ENCODE data around the gene DYNC1H1.
"Not testable (repeated sequence)": the region's sequence is repeated elsewhere in the genome, so short reads cannot be mapped to it uniquely, and the experiment has no call there.

The DYNC1H1 gene

DNA sequence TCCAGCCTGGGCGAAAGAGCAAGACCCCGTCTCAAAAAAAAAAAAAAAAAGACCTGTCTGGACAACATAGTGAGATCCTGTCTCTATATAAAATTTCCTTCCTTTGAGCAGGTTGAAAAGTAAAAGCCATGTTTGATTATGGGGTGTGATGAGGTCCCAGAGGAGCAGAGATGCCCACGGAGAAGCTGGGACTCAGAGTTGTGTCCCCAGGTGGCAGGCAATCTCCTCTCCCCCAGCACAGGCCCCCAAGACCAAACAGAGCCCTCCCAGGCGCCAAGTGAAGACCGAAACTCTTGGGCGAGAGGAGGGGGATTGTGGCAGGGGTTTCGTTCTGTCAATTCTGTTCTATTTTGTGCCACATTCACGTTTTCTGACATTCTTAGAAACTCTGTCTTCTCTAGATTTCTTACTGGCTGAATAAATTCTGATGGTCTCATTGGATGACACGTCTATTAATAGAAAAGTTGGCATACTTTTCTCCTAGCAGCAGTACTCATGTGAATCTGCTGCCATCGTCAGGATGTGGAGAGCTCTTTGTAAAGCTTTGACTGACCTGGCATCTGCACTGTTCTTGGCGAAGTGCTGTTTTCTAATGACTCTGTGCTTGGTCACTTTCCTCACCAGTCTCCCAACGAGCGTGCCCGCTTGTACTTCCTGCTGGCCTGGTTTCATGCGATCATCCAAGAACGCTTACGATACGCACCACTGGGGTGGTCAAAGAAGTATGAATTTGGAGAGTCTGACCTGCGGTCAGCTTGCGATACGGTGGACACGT, 79.1 kb downstream of the DYNC1H1 start:
- no peak for DNase-seq

- DNase-seq: no peak
Observed at GRCh38 chr14:102044566-102044965, 80.2 kb downstream of the DYNC1H1 start.

- DNase-seq: peak; percentile 23
Observed at GRCh38 chr14:102046337-102047278, 82.2 kb downstream of the DYNC1H1 start.

DNA sequence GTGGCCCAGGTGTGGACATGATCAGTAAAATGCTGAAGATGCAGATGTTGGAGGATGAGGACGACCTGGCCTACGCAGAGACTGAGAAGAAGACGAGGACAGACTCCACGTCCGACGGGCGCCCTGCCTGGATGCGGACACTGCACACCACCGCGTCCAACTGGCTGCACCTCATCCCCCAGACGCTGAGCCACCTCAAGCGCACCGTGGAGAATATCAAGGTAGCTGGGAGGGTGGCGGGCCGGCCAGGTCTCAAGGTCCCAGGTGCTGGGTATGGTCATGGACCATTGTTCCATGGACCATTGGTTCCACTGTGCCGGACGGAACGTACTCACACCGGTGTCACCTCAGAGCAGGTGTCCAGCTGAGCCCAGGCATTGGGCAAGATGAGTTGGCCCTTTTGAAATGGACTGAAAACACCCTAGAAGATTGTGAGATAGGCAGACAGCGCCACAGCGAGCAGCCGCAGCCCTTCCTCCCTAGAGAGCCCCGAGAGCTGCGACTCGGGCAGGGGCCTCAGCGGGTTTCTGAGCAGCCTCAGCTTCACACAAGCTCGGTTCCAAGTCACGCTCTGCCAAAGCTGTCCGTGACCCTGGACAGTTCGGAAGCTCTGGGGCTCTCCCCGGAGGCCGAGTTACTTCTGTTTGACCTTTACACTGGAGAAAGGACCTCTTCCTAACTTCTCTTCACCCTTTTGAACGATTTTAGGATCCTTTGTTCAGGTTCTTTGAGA, 83.6 kb downstream of the DYNC1H1 start:
- DNase-seq: no peak

GRCh38 chr14:102049258-102050025, 85.1 kb downstream of the DYNC1H1 start:
- no peak for DNase-seq

- DNase-seq: no peak
Observed at GRCh38 chr14:102050026-102050405, 85.6 kb downstream of the DYNC1H1 start.

GRCh38 chr14:102050625-102051024, 86.3 kb downstream of the DYNC1H1 start:
- no peak for DNase-seq

DNA sequence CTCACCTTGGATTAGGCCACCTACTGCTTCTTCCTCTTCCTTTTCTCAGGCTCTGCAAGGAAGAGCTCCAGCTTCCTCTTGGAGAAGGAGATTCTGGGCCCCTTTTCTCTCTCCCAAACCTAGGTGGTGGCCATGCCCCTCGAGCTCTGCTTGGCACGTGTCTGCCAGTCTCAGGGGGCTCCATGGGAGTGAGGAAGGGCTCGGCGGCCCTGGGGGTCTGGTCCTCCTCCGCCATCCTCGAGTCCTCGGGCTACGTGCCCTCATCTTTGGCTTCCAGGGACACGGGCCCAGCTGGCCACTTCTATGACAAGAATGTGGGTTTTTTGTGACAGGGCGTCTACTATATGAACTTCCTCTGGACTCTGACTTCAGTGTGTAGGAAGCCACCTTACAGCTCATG, 88.1 kb downstream of the DYNC1H1 start:
- DNase-seq: no peak

DNA sequence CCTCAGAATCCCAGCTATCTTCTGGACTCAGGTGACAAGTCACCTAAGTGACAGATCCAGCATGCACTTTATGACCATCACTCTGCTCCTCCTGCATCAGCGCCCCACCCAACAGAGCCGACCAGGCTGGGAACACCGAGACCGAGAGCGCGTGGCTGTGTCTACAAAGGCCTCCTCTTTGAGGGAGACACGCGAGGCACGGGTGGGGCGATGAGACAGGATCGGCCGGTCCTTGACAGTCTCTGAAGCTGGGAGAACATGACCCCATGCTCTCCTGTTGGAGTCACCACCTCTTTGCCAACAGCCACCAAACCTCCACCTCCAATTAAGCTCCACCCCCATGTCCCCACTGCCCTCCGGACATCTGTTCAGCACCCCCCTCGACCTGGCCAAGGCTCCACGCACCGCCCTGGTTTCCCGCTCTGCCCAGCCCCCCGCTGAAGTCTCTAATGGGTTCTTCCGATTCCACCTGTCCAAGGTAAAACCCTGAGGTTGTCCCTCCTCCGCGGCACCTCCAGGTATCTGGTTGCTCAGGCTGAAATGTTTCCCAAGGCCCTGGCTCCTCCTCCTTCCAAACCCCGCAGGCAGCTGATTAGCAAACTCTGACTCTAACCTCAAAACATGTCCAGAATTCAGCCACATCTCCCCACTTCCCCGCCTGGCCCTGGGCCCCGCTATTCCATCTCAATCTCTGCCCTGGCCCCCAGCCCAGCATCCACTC, 91.0 kb downstream of the DYNC1H1 start:
- DNase-seq: no peak

- DNase-seq: no peak
Observed at GRCh38 chr14:102056694-102057442, 92.5 kb downstream of the DYNC1H1 start.

- DNase-seq: peak; percentile 29
Observed at GRCh38 chr14:102057480-102058114, 93.2 kb downstream of the DYNC1H1 start.

GRCh38 chr14:102058146-102058545, 93.8 kb downstream of the DYNC1H1 start:
- no peak for DNase-seq

- no peak for DNase-seq
Observed at GRCh38 chr14:102058961-102059360, 94.6 kb downstream of the DYNC1H1 start.

DNA sequence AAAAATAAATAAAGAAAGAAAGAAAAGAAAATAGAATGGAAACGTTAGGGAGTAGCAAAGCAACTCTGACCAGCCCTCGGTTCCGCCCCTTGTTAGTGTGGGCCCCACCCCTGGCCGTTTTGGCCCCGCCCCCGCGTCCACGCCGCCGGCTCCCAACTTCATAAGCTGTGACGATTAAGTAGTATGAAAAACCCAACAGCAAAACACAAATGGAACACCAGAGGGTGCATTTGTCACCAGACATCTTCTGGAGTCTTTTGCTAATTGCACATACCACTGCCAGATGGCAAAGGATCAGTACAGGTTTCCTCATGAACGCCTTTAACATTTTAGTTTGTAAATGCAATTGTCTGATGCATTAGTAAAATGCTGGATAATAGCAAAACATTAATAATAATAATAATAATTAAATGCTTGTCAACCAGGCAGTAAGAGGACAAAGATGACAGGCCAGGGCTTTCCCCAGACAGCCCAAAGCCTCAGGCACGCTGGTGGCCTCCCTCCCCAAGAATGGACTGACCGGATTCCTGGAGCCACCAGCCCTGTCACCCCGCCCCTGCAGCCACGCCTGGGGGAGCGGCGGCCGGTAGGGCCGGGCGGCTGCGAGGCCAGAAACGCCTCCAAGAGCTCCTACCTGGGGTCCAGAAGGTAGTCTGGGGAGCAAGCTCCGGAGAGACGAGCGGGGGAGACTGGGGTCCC, 98.9 kb downstream of the DYNC1H1 start:
- DNase-seq: peak; percentile 86

GRCh38 chr14:102063808-102064429, 99.5 kb downstream of the DYNC1H1 start:
- no peak for DNase-seq

DNA sequence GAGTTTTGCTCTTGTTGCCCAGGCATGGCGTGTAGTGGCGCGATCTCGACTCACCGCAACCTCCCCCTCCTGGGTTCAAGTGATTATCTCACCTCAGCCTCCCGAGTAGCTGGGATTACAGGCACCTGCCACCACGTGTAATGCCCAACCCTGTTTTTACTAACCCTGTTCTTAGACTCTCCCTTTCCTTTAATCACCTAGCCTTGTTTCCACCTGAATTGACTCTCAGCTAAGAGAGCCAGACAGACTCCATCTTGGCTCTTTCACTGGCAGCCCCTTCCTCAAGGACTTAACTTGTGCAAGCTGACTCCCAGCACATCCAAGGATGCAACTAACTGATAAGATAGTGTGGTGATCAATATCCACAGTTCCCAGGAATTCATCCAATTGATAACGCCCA, 100.2 kb downstream of the DYNC1H1 start:
- not testable (repeated sequence) for DNase-seq

GRCh38 chr14:102066041-102066451, 101.7 kb downstream of the DYNC1H1 start:
- DNase-seq: no peak

DNA sequence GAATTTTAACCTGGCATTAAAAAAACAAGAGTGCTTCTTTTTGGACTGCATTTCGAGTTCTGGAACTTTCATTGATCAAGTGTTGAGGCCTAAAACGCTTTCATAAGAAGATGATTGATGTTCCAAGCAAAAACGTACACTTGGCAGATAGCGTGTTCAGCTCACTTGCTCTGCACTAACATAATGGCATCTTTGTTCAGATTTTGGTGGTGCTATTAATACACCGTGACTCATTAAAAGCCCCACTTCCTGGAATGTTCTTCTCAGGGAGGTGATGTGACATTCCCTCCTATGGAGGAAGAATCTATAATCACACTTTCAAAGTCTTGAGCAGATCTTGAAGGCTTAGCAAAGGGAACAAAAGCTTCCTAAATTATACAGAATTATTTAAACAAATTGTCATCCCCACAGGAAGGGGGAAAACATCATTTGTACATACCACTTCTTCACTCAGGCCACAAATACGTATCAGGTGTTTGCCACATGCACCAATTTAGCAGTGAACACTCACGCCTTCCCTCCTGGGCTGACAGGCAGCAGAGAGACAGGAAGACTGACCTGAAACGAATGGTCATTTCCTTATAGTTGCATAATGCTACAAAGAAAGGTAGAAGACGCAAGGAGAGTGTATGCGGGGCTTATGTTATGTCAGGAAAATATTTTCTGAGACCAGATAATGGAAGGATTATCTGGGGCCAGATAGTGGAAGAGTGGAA, 107.1 kb downstream of the DYNC1H1 start:
- DNase-seq: peak; percentile 36

All from CD4-positive, alpha-beta T cell treated with Interleukin-12 subunit alpha and Interleukin-12 subunit beta, for 1 hour (primary cell).